Measurements from ENCODE around the gene TMTC2.

TMTC2 gene

GRCh38 chr12:82705774-82706173 is 19.1 kb downstream of the TMTC2 start:
- no peak overlapping the region for H3K14ac ChIP-seq (ENCODE audit: low read length)
- no peaks in the 10 kb centered on the region for H3K27me3 ChIP-seq (ENCODE audit: insufficient read depth, low read length)
- H3K23ac ChIP-seq (ENCODE audit: low read length): no peak overlapping the region
- peak overlapping the region; percentile 89 for H3K4ac ChIP-seq (ENCODE audit: low read depth, low read length)
- no peak overlapping the region for H3K4me3 ChIP-seq (ENCODE audit: low read depth, low read length)
- H4K12ac ChIP-seq (ENCODE audit: low read depth, low read length): no peak overlapping the region
- H3K4me1 ChIP-seq (ENCODE audit: control insufficient read depth in 1 of 2, insufficient read depth in 2 of 2, low read length in 2 of 2): peaks cover 0 to 13% of the 10 kb centered on the region in 2 experiments
- H2BK120ac ChIP-seq (ENCODE audit: insufficient read depth, low read length, poor library complexity): no peak overlapping the region
- no CpG with 5 or more reads among the region's 3 CpGs for WGBS (ENCODE audit: extremely low coverage, insufficient coverage, insufficient read length)
- DNase-seq: no peak
- no peak overlapping the region for H3K4me2 ChIP-seq (ENCODE audit: low read length)
- peak overlapping the region; percentile 66 for H3K18ac ChIP-seq (ENCODE audit: low read length)
- H4K8ac ChIP-seq (ENCODE audit: low read depth, low read length): no peak overlapping the region
- no peak overlapping the region for H2AK5ac ChIP-seq (ENCODE audit: low read length)
- peaks cover 3 to 5% of the 10 kb centered on the region in 2 experiments for H3K36me3 ChIP-seq (ENCODE audit: control insufficient read depth in 1 of 2, insufficient read depth in 2 of 2, low read length in 2 of 2)
- no peak overlapping the region for H4K91ac ChIP-seq (ENCODE audit: low read depth, low read length)
- H3K79me2 ChIP-seq (ENCODE audit: control insufficient read depth, insufficient read depth, low read length, poor library complexity): peaks cover 2% of the 10 kb centered on the region
- H2AFZ ChIP-seq (ENCODE audit: insufficient read depth, low read length, poor library complexity): no peak overlapping the region
- H2BK12ac ChIP-seq (ENCODE audit: low read length): no peak overlapping the region
- no peak overlapping the region for H2BK5ac ChIP-seq (ENCODE audit: low read depth, low read length, poor library complexity)
- no peaks in the 10 kb centered on the region for H3K79me1 ChIP-seq (ENCODE audit: low read length)
- H3K27ac ChIP-seq (ENCODE audit: low read depth, low read length): no peak overlapping the region
- no peaks in the 10 kb centered on the region for H3K9me3 ChIP-seq (ENCODE audit: insufficient read depth, low read depth, low read length)
- H3K9ac ChIP-seq (ENCODE audit: low read length): no peak overlapping the region

DNA sequence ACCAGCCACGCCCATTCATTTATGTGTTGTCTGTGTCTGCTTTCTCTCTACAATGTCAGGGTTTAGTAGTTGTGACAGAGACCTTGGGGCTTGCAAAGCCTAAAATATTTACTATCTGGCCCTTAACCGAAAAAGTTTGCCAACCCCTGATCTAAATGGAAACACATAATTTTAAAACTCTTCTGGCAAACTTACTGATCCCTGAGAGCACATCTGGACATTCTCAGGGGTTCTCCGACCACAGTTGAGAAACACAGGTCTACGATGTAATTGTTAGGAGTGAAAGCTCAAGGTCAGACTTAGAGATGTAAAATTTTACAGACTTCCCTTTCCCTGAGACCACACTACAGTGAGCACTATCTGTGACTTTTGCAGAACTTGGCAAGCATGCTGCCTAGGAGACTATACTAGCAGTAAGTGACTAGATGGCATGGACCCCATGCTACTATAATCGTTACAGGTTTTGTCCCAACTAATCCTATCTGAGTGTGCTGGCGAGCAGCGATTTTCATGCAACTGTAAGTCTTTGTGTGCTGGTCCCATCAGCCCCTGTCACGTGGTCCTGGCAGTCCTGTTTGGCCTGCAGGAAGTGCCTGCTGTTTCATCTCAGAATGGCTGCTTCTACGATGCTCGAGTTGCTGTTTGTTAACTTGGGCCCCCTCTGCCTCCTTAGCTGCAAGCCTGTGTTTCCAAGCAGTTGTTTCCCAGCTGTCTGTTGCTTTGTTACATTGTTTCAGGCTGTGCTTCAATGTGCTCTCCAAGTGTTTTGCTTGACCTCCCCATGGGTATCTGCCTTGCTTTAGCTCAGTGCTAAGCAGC is 21.6 kb downstream of the TMTC2 start:
- Histone ChIP-seq H3K4me3 (ENCODE audit: low read depth, low read length) (no peak overlapping the region), H3K4me2 (ENCODE audit: low read length) (no peak overlapping the region), H3K23ac (ENCODE audit: low read length) (no peak overlapping the region), H3K36me3 (ENCODE audit: control insufficient read depth in 1 of 2, insufficient read depth in 2 of 2, low read length in 2 of 2) (peaks cover 5 to 10% of the 10 kb centered on the region in 2 experiments), H3K79me2 (ENCODE audit: control insufficient read depth, insufficient read depth, low read length, poor library complexity) (peaks cover 2% of the 10 kb centered on the region), H4K12ac (ENCODE audit: low read depth, low read length) (no peak overlapping the region), H3K4ac (ENCODE audit: low read depth, low read length) (no peak overlapping the region), H2AFZ (ENCODE audit: insufficient read depth, low read length, poor library complexity) (no peak overlapping the region), H3K9ac (ENCODE audit: low read length) (no peak overlapping the region), H4K8ac (ENCODE audit: low read depth, low read length) (no peak overlapping the region), H3K27ac (ENCODE audit: low read depth, low read length) (peak overlapping the region; percentile 1), H4K91ac (ENCODE audit: low read depth, low read length) (no peak overlapping the region), H2BK120ac (ENCODE audit: insufficient read depth, low read length, poor library complexity) (no peak overlapping the region), H2AK5ac (ENCODE audit: low read length) (no peak overlapping the region), H2BK5ac (ENCODE audit: low read depth, low read length, poor library complexity) (no peak overlapping the region), H3K27me3 (ENCODE audit: insufficient read depth, low read length) (no peaks in the 10 kb centered on the region), H3K18ac (ENCODE audit: low read length) (no peak overlapping the region), H3K79me1 (ENCODE audit: low read length) (no peaks in the 10 kb centered on the region), H3K14ac (ENCODE audit: low read length) (no peak overlapping the region), H3K9me3 (ENCODE audit: insufficient read depth, low read depth, low read length) (no peaks in the 10 kb centered on the region), H2BK12ac (ENCODE audit: low read length) (no peak overlapping the region), H3K4me1 (ENCODE audit: control insufficient read depth in 1 of 2, insufficient read depth in 2 of 2, low read length in 2 of 2) (peaks cover 0 to 13% of the 10 kb centered on the region in 2 experiments)
- no CpG with 5 or more reads among the region's 10 CpGs for WGBS (ENCODE audit: extremely low coverage, insufficient coverage, insufficient read length)
- no peak for DNase-seq

DNA sequence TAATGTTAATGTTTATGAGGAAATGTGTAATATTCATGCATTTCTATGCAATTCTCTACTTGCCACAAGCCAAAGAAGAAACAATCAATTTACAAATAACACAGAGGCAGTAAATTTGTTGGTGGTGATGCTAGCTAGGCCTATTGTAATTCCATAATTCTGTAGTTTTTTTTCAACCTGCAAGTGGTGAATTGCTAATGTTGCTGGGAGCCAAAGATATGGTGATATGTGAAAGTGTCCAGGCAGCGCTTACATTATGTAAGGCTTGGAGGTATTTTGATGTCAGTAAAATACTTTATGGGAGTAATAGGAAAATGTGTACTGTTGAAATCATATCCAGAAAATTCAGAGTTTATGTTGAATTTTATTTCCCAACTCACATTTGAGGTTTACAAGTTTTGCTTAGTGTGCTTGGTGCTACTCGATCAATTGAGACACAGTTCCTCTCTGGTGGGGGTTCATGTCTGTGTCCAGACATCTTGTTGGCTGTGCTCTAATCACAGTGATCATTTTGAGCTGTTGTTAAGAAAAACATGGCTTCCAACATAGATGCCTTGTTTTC is 23.2 kb downstream of the TMTC2 start:
- Histone ChIP-seq H3K79me1 (ENCODE audit: low read length) (no peaks in the 10 kb centered on the region), H2BK120ac (ENCODE audit: insufficient read depth, low read length, poor library complexity) (no peak overlapping the region), H4K12ac (ENCODE audit: low read depth, low read length) (no peak overlapping the region), H3K23ac (ENCODE audit: low read length) (no peak overlapping the region), H4K8ac (ENCODE audit: low read depth, low read length) (no peak overlapping the region), H3K27ac (ENCODE audit: low read depth, low read length) (no peak overlapping the region), H3K36me3 (ENCODE audit: control insufficient read depth in 1 of 2, insufficient read depth in 2 of 2, low read length in 2 of 2) (peaks cover 5 to 11% of the 10 kb centered on the region in 2 experiments), H4K91ac (ENCODE audit: low read depth, low read length) (no peak overlapping the region), H3K4me3 (ENCODE audit: low read depth, low read length) (no peak overlapping the region), H3K4me1 (ENCODE audit: control insufficient read depth in 1 of 2, insufficient read depth in 2 of 2, low read length in 2 of 2) (peaks cover 0 to 13% of the 10 kb centered on the region in 2 experiments), H3K18ac (ENCODE audit: low read length) (no peak overlapping the region), H3K9ac (ENCODE audit: low read length) (no peak overlapping the region), H3K14ac (ENCODE audit: low read length) (no peak overlapping the region), H3K4me2 (ENCODE audit: low read length) (no peak overlapping the region), H2AK5ac (ENCODE audit: low read length) (no peak overlapping the region), H3K9me3 (ENCODE audit: insufficient read depth, low read depth, low read length) (no peaks in the 10 kb centered on the region), H3K4ac (ENCODE audit: low read depth, low read length) (peak overlapping the region; percentile 35), H2AFZ (ENCODE audit: insufficient read depth, low read length, poor library complexity) (no peak overlapping the region), H2BK12ac (ENCODE audit: low read length) (no peak overlapping the region), H2BK5ac (ENCODE audit: low read depth, low read length, poor library complexity) (no peak overlapping the region), H3K27me3 (ENCODE audit: insufficient read depth, low read length) (no peaks in the 10 kb centered on the region), H3K79me2 (ENCODE audit: control insufficient read depth, insufficient read depth, low read length, poor library complexity) (peaks cover 2% of the 10 kb centered on the region)
- no CpG with 5 or more reads among the region's 2 CpGs for WGBS (ENCODE audit: extremely low coverage, insufficient coverage, insufficient read length)
- no peak for DNase-seq

- Histone ChIP-seq H3K79me1 (ENCODE audit: low read length) (no peaks in the 10 kb centered on the region), H3K36me3 (ENCODE audit: control insufficient read depth in 1 of 2, insufficient read depth in 2 of 2, low read length in 2 of 2) (peaks cover 5 to 9% of the 10 kb centered on the region in 2 experiments), H3K23ac (ENCODE audit: low read length) (no peak overlapping the region), H3K4me1 (ENCODE audit: control insufficient read depth in 1 of 2, insufficient read depth in 2 of 2, low read length in 2 of 2) (peaks cover 0 to 12% of the 10 kb centered on the region in 2 experiments), H3K9me3 (ENCODE audit: insufficient read depth, low read depth, low read length) (no peaks in the 10 kb centered on the region), H4K8ac (ENCODE audit: low read depth, low read length) (no peak overlapping the region), H3K27ac (ENCODE audit: low read depth, low read length) (no peak overlapping the region), H2AK5ac (ENCODE audit: low read length) (no peak overlapping the region), H2BK12ac (ENCODE audit: low read length) (no peak overlapping the region), H2BK120ac (ENCODE audit: insufficient read depth, low read length, poor library complexity) (no peak overlapping the region), H3K27me3 (ENCODE audit: insufficient read depth, low read length) (no peaks in the 10 kb centered on the region), H3K4ac (ENCODE audit: low read depth, low read length) (no peak overlapping the region), H4K12ac (ENCODE audit: low read depth, low read length) (no peak overlapping the region), H3K4me2 (ENCODE audit: low read length) (no peak overlapping the region), H3K18ac (ENCODE audit: low read length) (no peak overlapping the region), H2BK5ac (ENCODE audit: low read depth, low read length, poor library complexity) (no peak overlapping the region), H4K91ac (ENCODE audit: low read depth, low read length) (no peak overlapping the region), H3K79me2 (ENCODE audit: control insufficient read depth, insufficient read depth, low read length, poor library complexity) (peaks cover 2% of the 10 kb centered on the region), H3K14ac (ENCODE audit: low read length) (no peak overlapping the region), H3K9ac (ENCODE audit: low read length) (no peak overlapping the region), H2AFZ (ENCODE audit: insufficient read depth, low read length, poor library complexity) (no peak overlapping the region), H3K4me3 (ENCODE audit: low read depth, low read length) (no peak overlapping the region)
- no CpG with 5 or more reads among the region's 2 CpGs for WGBS (ENCODE audit: extremely low coverage, insufficient coverage, insufficient read length)
- no peak for DNase-seq
Measured at GRCh38 chr12:82710741-82711140, 24.0 kb downstream of the TMTC2 start.
